ENCODE results near the gene DACT1.

- TF ChIP-seq, protein P1, sequence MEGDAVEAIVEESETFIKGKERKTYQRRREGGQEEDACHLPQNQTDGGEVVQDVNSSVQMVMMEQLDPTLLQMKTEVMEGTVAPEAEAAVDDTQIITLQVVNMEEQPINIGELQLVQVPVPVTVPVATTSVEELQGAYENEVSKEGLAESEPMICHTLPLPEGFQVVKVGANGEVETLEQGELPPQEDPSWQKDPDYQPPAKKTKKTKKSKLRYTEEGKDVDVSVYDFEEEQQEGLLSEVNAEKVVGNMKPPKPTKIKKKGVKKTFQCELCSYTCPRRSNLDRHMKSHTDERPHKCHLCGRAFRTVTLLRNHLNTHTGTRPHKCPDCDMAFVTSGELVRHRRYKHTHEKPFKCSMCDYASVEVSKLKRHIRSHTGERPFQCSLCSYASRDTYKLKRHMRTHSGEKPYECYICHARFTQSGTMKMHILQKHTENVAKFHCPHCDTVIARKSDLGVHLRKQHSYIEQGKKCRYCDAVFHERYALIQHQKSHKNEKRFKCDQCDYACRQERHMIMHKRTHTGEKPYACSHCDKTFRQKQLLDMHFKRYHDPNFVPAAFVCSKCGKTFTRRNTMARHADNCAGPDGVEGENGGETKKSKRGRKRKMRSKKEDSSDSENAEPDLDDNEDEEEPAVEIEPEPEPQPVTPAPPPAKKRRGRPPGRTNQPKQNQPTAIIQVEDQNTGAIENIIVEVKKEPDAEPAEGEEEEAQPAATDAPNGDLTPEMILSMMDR (conservative IDR thresholded peaks at IDR 0.05) = no peak
- TF ChIP-seq EZH2 (IDR thresholded peaks at IDR 0.05; ENCODE audit: low read depth) = no peak
Observed at GRCh38 chr14:58631732-58632131, 6.0 kb upstream of the DACT1 start.

Measured in PC-9 (cell line).